ENCODE results near the gene PSG3.
"Not testable (repeated sequence)": the region's sequence is repeated elsewhere in the genome, so short reads cannot be mapped to it uniquely, and the experiment has no call there.

DNA sequence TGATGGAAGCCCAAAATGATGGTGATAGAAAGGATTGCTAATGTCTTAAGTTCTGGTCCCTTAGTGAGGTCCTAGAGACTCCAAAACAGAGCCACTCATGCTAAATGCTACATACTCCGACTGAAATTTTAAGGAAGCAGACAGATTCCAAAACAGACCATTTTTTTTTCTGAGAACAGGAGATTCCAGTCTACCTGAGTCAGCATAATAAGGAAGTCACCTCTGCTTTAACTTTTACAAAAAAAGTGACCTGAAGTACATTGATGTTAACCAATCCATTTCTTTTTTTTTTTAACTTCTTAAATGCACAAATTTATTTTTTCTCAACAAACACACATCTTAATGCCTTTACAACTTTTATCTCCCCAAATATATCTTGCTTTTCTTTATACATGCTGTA lies 65.7 kb downstream of the PSG3 start:
- TF ChIP-seq, protein P1, sequence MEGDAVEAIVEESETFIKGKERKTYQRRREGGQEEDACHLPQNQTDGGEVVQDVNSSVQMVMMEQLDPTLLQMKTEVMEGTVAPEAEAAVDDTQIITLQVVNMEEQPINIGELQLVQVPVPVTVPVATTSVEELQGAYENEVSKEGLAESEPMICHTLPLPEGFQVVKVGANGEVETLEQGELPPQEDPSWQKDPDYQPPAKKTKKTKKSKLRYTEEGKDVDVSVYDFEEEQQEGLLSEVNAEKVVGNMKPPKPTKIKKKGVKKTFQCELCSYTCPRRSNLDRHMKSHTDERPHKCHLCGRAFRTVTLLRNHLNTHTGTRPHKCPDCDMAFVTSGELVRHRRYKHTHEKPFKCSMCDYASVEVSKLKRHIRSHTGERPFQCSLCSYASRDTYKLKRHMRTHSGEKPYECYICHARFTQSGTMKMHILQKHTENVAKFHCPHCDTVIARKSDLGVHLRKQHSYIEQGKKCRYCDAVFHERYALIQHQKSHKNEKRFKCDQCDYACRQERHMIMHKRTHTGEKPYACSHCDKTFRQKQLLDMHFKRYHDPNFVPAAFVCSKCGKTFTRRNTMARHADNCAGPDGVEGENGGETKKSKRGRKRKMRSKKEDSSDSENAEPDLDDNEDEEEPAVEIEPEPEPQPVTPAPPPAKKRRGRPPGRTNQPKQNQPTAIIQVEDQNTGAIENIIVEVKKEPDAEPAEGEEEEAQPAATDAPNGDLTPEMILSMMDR (conservative IDR thresholded peaks at IDR 0.05) = not testable (repeated sequence)
- TF ChIP-seq ZFX (IDR thresholded peaks at IDR 0.05) = not testable (repeated sequence)

Data from C4-2B (cell line).